ENCODE results near the gene OTOP2.

DNA sequence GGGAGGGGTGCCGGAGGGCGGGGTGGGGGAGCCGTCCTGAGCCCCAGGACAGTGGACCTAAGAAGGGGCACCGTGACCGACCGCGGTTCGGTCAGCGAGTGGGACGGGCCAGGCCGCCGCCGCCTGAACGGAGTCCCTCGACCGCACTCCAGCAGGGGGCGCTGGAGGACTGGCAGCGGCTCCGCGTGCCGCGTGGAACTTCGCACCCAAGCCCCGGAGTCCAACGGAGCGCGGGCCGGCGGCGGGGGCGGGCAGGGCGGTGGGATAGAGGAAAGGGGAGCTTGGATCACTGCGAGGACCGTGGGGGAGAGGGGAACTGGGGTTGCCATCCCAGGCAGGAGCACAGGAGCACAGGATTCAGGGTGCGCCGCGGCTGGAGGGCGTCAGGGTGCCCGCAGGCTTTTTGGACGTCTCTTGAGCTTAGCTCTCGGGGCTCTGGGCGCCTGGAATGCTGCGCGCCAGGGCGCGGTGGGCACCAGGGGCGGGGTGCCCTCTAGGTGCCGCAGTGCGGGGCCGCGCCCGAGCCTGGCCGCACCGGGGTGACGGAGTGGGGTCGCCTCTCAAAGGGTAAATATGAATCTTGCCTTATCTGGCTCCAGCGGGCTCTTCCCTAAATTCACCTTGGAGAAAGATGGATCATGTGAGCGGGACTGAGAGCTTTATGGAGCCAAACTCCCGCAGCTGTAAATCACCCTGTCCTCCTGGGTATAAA lies 379 bp upstream of the OTOP2 start:
- TF ChIP-seq NFE2L2 (IDR thresholded peaks at IDR 0.05; ENCODE audit: low read depth, low read length) (no peak), SMC3 (IDR thresholded peaks at IDR 0.05; ENCODE audit: low read depth, low read length) (peak; percentile 25; the same call in 1 of the 2 replicates), POLR2A (IDR thresholded peaks at IDR 0.05; ENCODE audit: low read depth, low read length) (no peak), RCOR1 (IDR thresholded peaks at IDR 0.05; ENCODE audit: insufficient replicate concordance, low read length) (no peak), MXI1 (IDR thresholded peaks at IDR 0.05; ENCODE audit: borderline replicate concordance, low read depth, low read length) (no peak), CEBPB (IDR thresholded peaks at IDR 0.05; ENCODE audit: low read depth, low read length) (no peak), RAD21 (IDR thresholded peaks at IDR 0.05; ENCODE audit: low read length) (peak; percentile 65), MAFK (IDR thresholded peaks at IDR 0.05; ENCODE audit: low read depth, low read length) (no peak), CHD1 (IDR thresholded peaks at IDR 0.05; ENCODE audit: low read depth, low read length) (no peak), MAZ (IDR thresholded peaks at IDR 0.05; ENCODE audit: borderline replicate concordance, low read depth, low read length) (no peak)
- TF ChIP-seq, protein P1, sequence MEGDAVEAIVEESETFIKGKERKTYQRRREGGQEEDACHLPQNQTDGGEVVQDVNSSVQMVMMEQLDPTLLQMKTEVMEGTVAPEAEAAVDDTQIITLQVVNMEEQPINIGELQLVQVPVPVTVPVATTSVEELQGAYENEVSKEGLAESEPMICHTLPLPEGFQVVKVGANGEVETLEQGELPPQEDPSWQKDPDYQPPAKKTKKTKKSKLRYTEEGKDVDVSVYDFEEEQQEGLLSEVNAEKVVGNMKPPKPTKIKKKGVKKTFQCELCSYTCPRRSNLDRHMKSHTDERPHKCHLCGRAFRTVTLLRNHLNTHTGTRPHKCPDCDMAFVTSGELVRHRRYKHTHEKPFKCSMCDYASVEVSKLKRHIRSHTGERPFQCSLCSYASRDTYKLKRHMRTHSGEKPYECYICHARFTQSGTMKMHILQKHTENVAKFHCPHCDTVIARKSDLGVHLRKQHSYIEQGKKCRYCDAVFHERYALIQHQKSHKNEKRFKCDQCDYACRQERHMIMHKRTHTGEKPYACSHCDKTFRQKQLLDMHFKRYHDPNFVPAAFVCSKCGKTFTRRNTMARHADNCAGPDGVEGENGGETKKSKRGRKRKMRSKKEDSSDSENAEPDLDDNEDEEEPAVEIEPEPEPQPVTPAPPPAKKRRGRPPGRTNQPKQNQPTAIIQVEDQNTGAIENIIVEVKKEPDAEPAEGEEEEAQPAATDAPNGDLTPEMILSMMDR (conservative IDR thresholded peaks at IDR 0.05; ENCODE audit: low read depth, low read length) = peak; percentile 66
- TF ChIP-seq, protein P2, sequence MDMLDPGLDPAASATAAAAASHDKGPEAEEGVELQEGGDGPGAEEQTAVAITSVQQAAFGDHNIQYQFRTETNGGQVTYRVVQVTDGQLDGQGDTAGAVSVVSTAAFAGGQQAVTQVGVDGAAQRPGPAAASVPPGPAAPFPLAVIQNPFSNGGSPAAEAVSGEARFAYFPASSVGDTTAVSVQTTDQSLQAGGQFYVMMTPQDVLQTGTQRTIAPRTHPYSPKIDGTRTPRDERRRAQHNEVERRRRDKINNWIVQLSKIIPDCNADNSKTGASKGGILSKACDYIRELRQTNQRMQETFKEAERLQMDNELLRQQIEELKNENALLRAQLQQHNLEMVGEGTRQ (IDR thresholded peaks at IDR 0.05; ENCODE audit: low read depth, low read length) = no peak
- TF ChIP-seq, protein P3, sequence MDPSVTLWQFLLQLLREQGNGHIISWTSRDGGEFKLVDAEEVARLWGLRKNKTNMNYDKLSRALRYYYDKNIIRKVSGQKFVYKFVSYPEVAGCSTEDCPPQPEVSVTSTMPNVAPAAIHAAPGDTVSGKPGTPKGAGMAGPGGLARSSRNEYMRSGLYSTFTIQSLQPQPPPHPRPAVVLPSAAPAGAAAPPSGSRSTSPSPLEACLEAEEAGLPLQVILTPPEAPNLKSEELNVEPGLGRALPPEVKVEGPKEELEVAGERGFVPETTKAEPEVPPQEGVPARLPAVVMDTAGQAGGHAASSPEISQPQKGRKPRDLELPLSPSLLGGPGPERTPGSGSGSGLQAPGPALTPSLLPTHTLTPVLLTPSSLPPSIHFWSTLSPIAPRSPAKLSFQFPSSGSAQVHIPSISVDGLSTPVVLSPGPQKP (IDR thresholded peaks at IDR 0.05; ENCODE audit: borderline replicate concordance, low read depth, low read length) = no peak

All from IMR-90 (cell line).